A549 (cell line): ENCODE measurements around the gene FUZ. TPM values are rescaled to one million over a fixed set of nuclear protein-coding genes. Genes with fewer than 3 reads are reported as not detected.
A peak's percentile ranks its signal among the peaks of the same experiment; 100 is the strongest.

ENCODE experiments used
- ATAC-seq, 2 experiments: fragments of 200-7000 bp in 1 of 2; fragments of >200 bp in 1 of 2; cut with Nextera tagmentation in 1 of 2; cut with Tn5 transposase in 1 of 2; 3 replicates each; pipeline versions ENCODE4 v1.8.0 to v1.9.1; 2018 to 2020; ENCODE audit warnings: mild to moderate bottlenecking in 1 of 2, moderate library complexity in 1 of 2
- CTCF ChIA-PET: fragments of 300-600 bp; sonication (Branson Sonifier 250); formaldehyde crosslinking; extraction: SDS; loops from one replicate; lab custom pipeline; 2021; ENCODE audit warnings: antibody characterized with exemption, inconsistent platforms; lab: Yijun Ruan, JAX
- POLR2A ChIA-PET: fragments of 350-600 bp; formaldehyde crosslinking; extraction: SDS; loops from one replicate; lab custom pipeline; 2021; ENCODE audit warnings: antibody characterized with exemption, inconsistent platforms; lab: Yijun Ruan, JAX
- DNase-seq, 2 experiments: peaks; one replicate each; pipeline versions ENCODE4 v3.0.0 to v3.0.0-alpha.2; 2011 to 2016; ENCODE audit warnings: low read depth in 1 of 2, low spot score in 1 of 2
- FAIRE-seq: peaks from 2 replicates; lab custom pipeline; 2011; peaks lifted over from hg19 to GRCh38; lab: Jason Lieb, UNC
- H3K27ac ChIP-seq, 2 experiments: fragments of >200 bp; sonication (Bioruptor Twin); formaldehyde crosslinking; 3 replicates each; pipeline ENCODE4 v1.5.1; 2016 to 2017
- H3K4me1 ChIP-seq: fragments of >200 bp; sonication (Bioruptor Twin); formaldehyde crosslinking; 3 replicates; pipeline ENCODE4 v1.6.1; 2016
- H3K4me2 ChIP-seq: fragments of >200 bp; sonication (Bioruptor Twin); formaldehyde crosslinking; 3 replicates; pipeline ENCODE4 v1.6.1; 2016
- H3K4me3 ChIP-seq: fragments of >200 bp; sonication (Bioruptor Twin); formaldehyde crosslinking; 3 replicates; pipeline ENCODE4 v1.5.1; 2016
- H3K9me3 ChIP-seq: fragments of >200 bp; sonication (Bioruptor Twin); formaldehyde crosslinking; 3 replicates; pipeline ENCODE4 v1.6.1; 2016
- CEBPB ChIP-seq, 2 experiments: fragments of >200 bp in 1 of 2; sonication (Bioruptor Twin) in 1 of 2; formaldehyde crosslinking in 1 of 2; IDR thresholded peaks; 2 replicates each; pipeline ENCODE4 v1.6.1; 2012 to 2016
- CHD2 ChIP-seq: fragments of 150-350 bp; IDR thresholded peaks from 2 replicates; pipeline ENCODE4 v1.6.1; 2014; ENCODE audit warnings: low read length; ENCODE audit not compliant: partially characterized antibody
- CHD4 ChIP-seq: fragments of 200-600 bp; sonication (generic); IDR thresholded peaks from 2 replicates; pipeline ENCODE4 v1.6.1; 2016; ENCODE audit warnings: antibody characterized with exemption, mild to moderate bottlenecking, borderline replicate concordance
- ESRRA ChIP-seq: fragments of 150-350 bp; IDR thresholded peaks from 2 replicates; pipeline ENCODE4 v1.6.1; 2014; ENCODE audit warnings: mild to moderate bottlenecking, low read length, borderline replicate concordance
- FOSL2 ChIP-seq, 2 experiments: fragments of 450-650 bp in 1 of 2; fragments of >200 bp in 1 of 2; sonication (Bioruptor Twin) in 1 of 2; formaldehyde crosslinking; IDR thresholded peaks; 2 replicates each; pipeline versions ENCODE4 v1.5.0 to v1.6.1; 2016 to 2020; ENCODE audit warnings: mild to moderate bottlenecking in 1 of 2, moderate library complexity in 1 of 2
- FOXS1 ChIP-seq: fragments of 250-450 bp; sonication (Bioruptor Pico); IDR thresholded peaks from 2 replicates; pipeline ENCODE4 v1.5.0; 2020; ENCODE audit warnings: mild to moderate bottlenecking, moderate library complexity
- GATA3 ChIP-seq: IDR thresholded peaks from 2 replicates; pipeline ENCODE4 v1.6.1; 2012; ENCODE audit warnings: borderline replicate concordance
- HES2 ChIP-seq: fragments of >200 bp; sonication (Bioruptor Twin); formaldehyde crosslinking; IDR thresholded peaks from 2 replicates; pipeline ENCODE4 v1.6.1; 2016
- HOXA7 ChIP-seq: fragments of 250-450 bp; sonication (Bioruptor Pico); IDR thresholded peaks from 2 replicates; pipeline ENCODE4 v1.5.0; 2020; ENCODE audit warnings: mild to moderate bottlenecking, moderate library complexity
- HOXB13 ChIP-seq: fragments of 250-450 bp; sonication (Bioruptor Pico); IDR thresholded peaks from 2 replicates; pipeline ENCODE4 v1.5.0; 2020; ENCODE audit warnings: low read depth, mild to moderate bottlenecking, moderate library complexity
- JUN ChIP-seq, 2 experiments: fragments of >200 bp; sonication (Bioruptor Twin); formaldehyde crosslinking; IDR thresholded peaks; 2 replicates in 1 of 2; 3 replicates in 1 of 2; pipeline ENCODE4 v1.6.1; 2016 to 2017
- KDM1A ChIP-seq: fragments of 200-600 bp; sonication (generic); IDR thresholded peaks from 2 replicates; pipeline ENCODE4 v1.6.1; 2016; ENCODE audit warnings: low read depth, mild to moderate bottlenecking
- MAZ ChIP-seq: fragments of 150-350 bp; IDR thresholded peaks from 2 replicates; pipeline ENCODE4 v1.6.1; 2014; ENCODE audit warnings: antibody characterized with exemption, low read depth, low read length, borderline replicate concordance
- NFE2L2 ChIP-seq: fragments of 150-350 bp; conservative IDR thresholded peaks from 2 replicates; pipeline ENCODE4 v1.6.1; 2014; ENCODE audit warnings: low read length
- NR3C1 ChIP-seq: fragments of >200 bp; sonication (Bioruptor Twin); formaldehyde crosslinking; IDR thresholded peaks from 3 replicates; pipeline ENCODE4 v1.6.1; 2017
- PHF8 ChIP-seq: fragments of 200-600 bp; sonication (generic); IDR thresholded peaks from 2 replicates; pipeline ENCODE4 v1.6.1; 2016; ENCODE audit warnings: low read depth, mild to moderate bottlenecking, antibody characterized with exemption, moderate library complexity, borderline replicate concordance
- POLR2A ChIP-seq: IDR thresholded peaks from 2 replicates; pipeline ENCODE4 v1.6.1; 2012; ENCODE audit warnings: mild to moderate bottlenecking, low read length
- POLR2AphosphoS2 ChIP-seq: conservative IDR thresholded peaks from 2 replicates; pipeline ENCODE4 v1.6.1; 2012; ENCODE audit warnings: low read length, improper control_type of control experiment, inconsistent platforms
- RARB ChIP-seq: fragments of 250-450 bp; sonication (Bioruptor Pico); IDR thresholded peaks from 2 replicates; pipeline ENCODE4 v1.8.0; 2021; ENCODE audit warnings: mild to moderate bottlenecking, moderate library complexity
- RFX5 ChIP-seq: fragments of 450-650 bp; IDR thresholded peaks from 2 replicates; pipeline ENCODE4 v1.7.1; 2014; ENCODE audit warnings: antibody characterized with exemption, mild to moderate bottlenecking, moderate library complexity
- RNF2 ChIP-seq: fragments of 200-600 bp; sonication (generic); IDR thresholded peaks from 2 replicates; pipeline ENCODE4 v1.6.1; 2016; ENCODE audit warnings: low read depth, mild to moderate bottlenecking, antibody characterized with exemption, moderate library complexity, borderline replicate concordance
- SMC3 ChIP-seq: fragments of >200 bp; sonication (Bioruptor Twin); formaldehyde crosslinking; IDR thresholded peaks from 3 replicates; pipeline ENCODE4 v1.6.1; 2018; ENCODE audit warnings: inconsistent platforms
- SREBF2 ChIP-seq: fragments of 450-650 bp; IDR thresholded peaks from 2 replicates; pipeline ENCODE4 v1.6.1; 2014; ENCODE audit warnings: mild to moderate bottlenecking, moderate library complexity
- ZC3H11A ChIP-seq: fragments of 450-650 bp; IDR thresholded peaks from 2 replicates; pipeline ENCODE4 v1.6.1; 2014; ENCODE audit warnings: antibody characterized with exemption, mild to moderate bottlenecking
- ZFP36 ChIP-seq: fragments of 450-650 bp; IDR thresholded peaks from 2 replicates; pipeline ENCODE4 v1.6.1; 2014; ENCODE audit warnings: borderline replicate concordance; ENCODE audit not compliant: partially characterized antibody
- ZNF302 ChIP-seq: fragments of 250-450 bp; sonication (Bioruptor Pico); IDR thresholded peaks from 2 replicates; pipeline ENCODE4 v1.9.0; 2021; ENCODE audit warnings: inconsistent platforms, mild to moderate bottlenecking, moderate library complexity
- ZSCAN20 ChIP-seq: fragments of 250-450 bp; sonication (Bioruptor Pico); IDR thresholded peaks from 2 replicates; pipeline ENCODE4 v1.8.0; 2022; ENCODE audit warnings: mild to moderate bottlenecking, moderate library complexity
- WGBS: methylation state at CpG from one replicate; pipeline ENCODE4 v1.1.6; 2017; ENCODE audit errors: missing lambda C conversion rate; 5-methylcytosine and 5-hydroxymethylcytosine counted together
- polyA plus RNA-seq, 4 experiments: library from polyadenylated mRNA; depleted of rRNA in 3 of 4; stranded (reverse); fragments of >200 nt; fragmentation: RNase III in 1 of 4; extraction: RNeasy Plus Mini Kit Qiagen cat#74134 plus additional on column Dnase treatment in 1 of 4; gene quantifications; 2 replicates in 3 of 4; 3 replicates in 1 of 4; pipeline ENCODE4 v1.2.3, GENCODE V29; 2011 to 2017
- TF ChIP-seq, protein P1 (sequence below): IDR thresholded peaks from 2 replicates; pipeline ENCODE4 v1.6.1; 2012
- TF ChIP-seq, protein P2 (sequence below): IDR thresholded peaks from 2 replicates; pipeline ENCODE4 v1.6.1; 2012; ENCODE audit warnings: low read depth, borderline replicate concordance

Gene FUZ
- polyA plus RNA-seq, 2 of the 4 experiments (the other 2 are of a cell fraction) = 12.5 to 21.7 TPM

DNA sequence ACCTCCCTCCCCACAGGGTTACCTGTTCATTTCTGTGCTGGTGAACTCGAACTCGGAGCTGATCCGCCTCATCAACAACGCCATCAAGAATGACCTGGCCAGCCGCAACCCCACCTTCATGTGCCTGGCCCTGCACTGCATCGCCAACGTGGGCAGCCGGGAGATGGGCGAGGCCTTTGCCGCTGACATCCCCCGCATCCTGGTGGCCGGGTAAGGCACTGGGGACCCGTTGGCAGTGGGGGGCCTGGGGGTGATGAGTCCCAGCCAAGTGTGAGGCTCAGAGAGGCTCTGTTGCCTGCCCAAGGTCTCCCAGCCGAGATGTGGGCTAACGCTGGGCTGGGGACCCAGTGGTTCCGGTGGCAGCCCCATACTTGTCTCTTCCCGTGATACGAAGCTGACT, 30.6 kb downstream of the FUZ start:
- DNase-seq = no peak
- FAIRE-seq = no peak
- Histone ChIP-seq H3K4me2 (no peak overlapping the region), H3K4me1 (peaks cover 9% of the 10 kb centered on the region; the same call in 2 of the 3 replicates), H3K4me3 (no peak overlapping the region), H3K27ac (no peak overlapping the region), H3K9me3 (0 out of 3 replicates have a peak, but pooled peaks cover 3% of the 10 kb centered on the region)
- CTCF ChIA-PET = interaction anchor here (1.4 to 2.1 kb wide), 3 partner anchors 17 to 102 kb away, joined by 3 to 5 read pairs (median 4); no protein-coding TSS in a partner anchor
- ATAC-seq = no peak
- WGBS = 93% methylated on average over 18 of the region's 18 CpGs
- POLR2A ChIA-PET = no interaction called here
- TF ChIP-seq CEBPB (IDR thresholded peaks at IDR 0.05) (no peak), JUN (IDR thresholded peaks at IDR 0.05) (no peak), ZSCAN20 (CRISPR knock-in tag) (no peak), ZFP36 (no peak), POLR2AphosphoS2 (no peak), CHD4 (no peak), RFX5 (no peak), ZC3H11A (no peak), SREBF2 (no peak), GATA3 (no peak), FOXS1 (no peak), RNF2 (no peak), HES2 (no peak), HOXA7 (CRISPR knock-in tag) (no peak)
- TF ChIP-seq, protein P1, sequence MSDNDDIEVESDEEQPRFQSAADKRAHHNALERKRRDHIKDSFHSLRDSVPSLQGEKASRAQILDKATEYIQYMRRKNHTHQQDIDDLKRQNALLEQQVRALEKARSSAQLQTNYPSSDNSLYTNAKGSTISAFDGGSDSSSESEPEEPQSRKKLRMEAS = no peak
- TF ChIP-seq, protein P2, sequence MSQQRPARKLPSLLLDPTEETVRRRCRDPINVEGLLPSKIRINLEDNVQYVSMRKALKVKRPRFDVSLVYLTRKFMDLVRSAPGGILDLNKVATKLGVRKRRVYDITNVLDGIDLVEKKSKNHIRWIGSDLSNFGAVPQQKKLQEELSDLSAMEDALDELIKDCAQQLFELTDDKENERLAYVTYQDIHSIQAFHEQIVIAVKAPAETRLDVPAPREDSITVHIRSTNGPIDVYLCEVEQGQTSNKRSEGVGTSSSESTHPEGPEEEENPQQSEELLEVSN = no peak

- H3K4me3 ChIP-seq = no peak overlapping the region
- ChIA-PET POLR2A (interaction anchor here (0.6 kb wide), 1 partner anchor 15 kb away, joined by 4 read pairs; the partner anchor contains the start of gene AP2A1), CTCF (interaction anchor here (0.6 kb wide), 1 partner anchor 61 kb away, joined by 3 read pairs; no protein-coding TSS in a partner anchor)
- no peak for FAIRE-seq
- no peak overlapping the region for H3K4me2 ChIP-seq
- ATAC-seq = peak; percentile 20 to 22; a peak in 3 of 6 replicates
- H3K27ac ChIP-seq = no peak overlapping the region
- peaks cover 4% of the 10 kb centered on the region; the same call in 2 of the 3 replicates for H3K4me1 ChIP-seq
- H3K9me3 ChIP-seq = 0 out of 3 replicates have a peak, but pooled peaks cover 3% of the 10 kb centered on the region
- 94% methylated on average over 7 of the region's 7 CpGs for WGBS
- no peak for DNase-seq
- TF ChIP-seq RFX5 (no peak), PHF8 (no peak), CEBPB (IDR thresholded peaks at IDR 0.05) (no peak), KDM1A (no peak), CHD4 (no peak), POLR2A (no peak)
Observed at GRCh38 chr19:49781394-49781793, 31.7 kb downstream of the FUZ start.

DNA sequence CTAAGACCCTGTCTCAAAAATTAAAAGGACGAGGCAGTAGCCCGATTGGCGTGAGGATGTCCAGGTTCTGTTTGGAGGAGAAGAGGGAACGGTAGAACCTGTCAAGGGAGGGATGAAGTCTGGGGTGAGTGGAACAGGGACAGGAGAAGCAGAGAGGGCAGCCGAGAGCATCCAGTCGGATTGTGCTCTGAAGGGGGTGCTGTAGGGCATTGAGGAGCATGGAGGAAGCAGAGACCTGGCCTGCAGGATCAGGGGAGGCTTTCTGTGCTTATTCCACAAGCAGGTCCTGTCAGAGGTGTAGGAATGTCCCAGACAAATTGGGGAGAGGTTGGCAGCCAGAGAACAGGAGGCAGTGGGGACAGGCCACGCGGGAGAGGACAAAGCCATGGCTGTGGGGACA, 32.2 kb downstream of the FUZ start:
- TF ChIP-seq NFE2L2 = no peak
- TF ChIP-seq ZNF302 (CRISPR knock-in tag) = no peak
- no peak for TF ChIP-seq CHD2
- TF ChIP-seq, protein P1 = no peak
- TF ChIP-seq SMC3 = no peak
- no peak for TF ChIP-seq CHD4
- no peak for TF ChIP-seq FOSL2 (IDR thresholded peaks at IDR 0.05)
- no peak for TF ChIP-seq FOSL2 (CRISPR knock-in tag; IDR thresholded peaks at IDR 0.05)
- TF ChIP-seq MAZ = no peak
- no peak for TF ChIP-seq POLR2A
- no peak for TF ChIP-seq NR3C1
- TF ChIP-seq RARB (CRISPR knock-in tag) = no peak
- no peak for TF ChIP-seq POLR2AphosphoS2
- no peak for TF ChIP-seq PHF8
- TF ChIP-seq ESRRA = no peak
- TF ChIP-seq, protein P2 = no peak
- TF ChIP-seq HOXB13 = no peak
- Histone ChIP-seq H3K9me3 (0 out of 3 replicates have a peak, but pooled peaks cover 3% of the 10 kb centered on the region), H3K4me3 (no peak overlapping the region), H3K4me2 (no peak overlapping the region), H3K27ac (no peak overlapping the region), H3K4me1 (no peaks in the 10 kb centered on the region)
- no peak for FAIRE-seq
- 85% methylated on average over 8 of the region's 8 CpGs for WGBS
- no peak for DNase-seq
- ChIA-PET CTCF (interaction anchor here (0.6 kb wide), 2 partner anchors 61 to 195 kb away, joined by 3 to 4 read pairs; no protein-coding TSS in a partner anchor), POLR2A (no interaction called here)
- ATAC-seq = peak; percentile 31 to 63; a peak in 4 of 6 replicates
